ENCODE measurements around the gene SAMD4A.

The SAMD4A gene

DNA sequence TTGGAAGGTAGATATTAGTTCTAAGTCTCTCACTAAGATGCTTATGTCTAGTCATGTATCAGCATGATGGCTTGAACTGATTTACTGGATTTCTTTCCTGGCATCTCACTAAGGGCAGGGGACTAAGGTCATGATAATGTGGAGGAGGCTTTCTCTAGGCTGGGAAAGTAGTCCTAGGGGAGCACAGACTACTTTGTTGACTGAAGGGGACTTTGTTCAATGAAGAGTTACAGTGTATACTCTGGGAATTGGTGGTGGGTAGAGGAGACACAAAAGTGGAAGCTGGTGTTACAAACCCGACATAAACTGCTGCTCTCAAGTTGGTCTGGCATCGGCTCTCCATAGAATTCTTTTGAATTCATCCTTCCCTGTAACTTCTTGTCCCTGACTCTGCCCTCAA lies 75.2 kb downstream of the SAMD4A start:
- TF ChIP-seq ZNF274 (IDR thresholded peaks at IDR 0.05; ENCODE audit: low read depth, low read length) = no peak
- no peak for TF ChIP-seq YY1 (IDR thresholded peaks at IDR 0.05; ENCODE audit: insufficient read depth, insufficient read length)
- TF ChIP-seq SUZ12 (IDR thresholded peaks at IDR 0.05; ENCODE audit: extremely low read depth, insufficient read depth, insufficient read length) = no peak
- no peak overlapping the region for H3K9ac ChIP-seq (ENCODE audit: insufficient read length, low read depth)
- H3K36me3 ChIP-seq (ENCODE audit: insufficient read depth, insufficient read length, low read length) = peaks cover 13% of the 10 kb centered on the region
- no peaks in the 10 kb centered on the region for H3K9me3 ChIP-seq (ENCODE audit: insufficient read depth, low read length)
- no peak overlapping the region for H3K4me3 ChIP-seq (ENCODE audit: insufficient read length, low read depth)
- no peak for DNase-seq (ENCODE audit: low read depth, low spot score)
- no peaks in the 10 kb centered on the region for H3K4me1 ChIP-seq (ENCODE audit: insufficient read depth, insufficient read length)
- H3K27me3 ChIP-seq (ENCODE audit: insufficient read depth, insufficient read length) = no peaks in the 10 kb centered on the region

DNA sequence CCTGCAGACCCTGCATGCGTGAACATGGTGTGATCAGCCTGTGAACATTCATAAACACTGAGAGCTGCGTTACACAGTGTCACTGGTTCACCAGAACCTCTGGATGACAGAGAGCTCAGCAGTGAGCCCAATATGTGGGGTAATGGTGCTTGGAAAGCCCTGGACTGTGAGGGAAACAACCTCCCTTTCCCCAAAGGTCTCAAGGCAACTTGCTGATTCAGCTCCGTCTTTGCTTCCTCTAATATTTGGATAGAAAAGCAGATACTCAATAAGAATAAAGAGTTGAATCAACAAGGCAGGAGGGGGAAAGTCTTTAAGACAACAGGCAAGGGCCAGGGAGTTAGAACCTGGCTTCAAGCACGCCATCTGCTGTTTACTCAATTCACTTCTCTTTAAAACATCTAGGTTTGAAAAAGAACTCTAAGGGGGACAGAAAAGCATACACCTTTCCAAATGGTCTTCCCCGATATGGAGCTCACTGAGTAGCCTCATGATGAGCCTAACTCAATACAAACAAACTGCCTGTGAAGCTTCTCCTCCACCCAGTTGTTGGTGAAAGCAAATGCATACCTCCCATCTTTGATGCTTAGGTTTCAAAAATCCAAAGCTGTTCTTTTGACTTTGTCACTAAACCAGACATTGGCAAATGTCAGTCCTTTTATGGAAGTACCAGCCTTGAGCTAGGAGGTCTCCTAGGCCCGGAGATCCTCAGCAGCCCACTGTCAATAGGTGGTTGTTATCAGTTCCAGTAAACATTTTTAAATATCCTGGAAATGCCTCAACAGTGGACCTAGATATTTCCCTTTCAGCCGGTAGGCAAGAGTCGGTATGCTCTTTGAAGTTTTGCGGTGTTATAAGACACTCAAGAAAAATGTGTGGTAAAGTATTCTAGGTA lies 76.1 kb downstream of the SAMD4A start:
- TF ChIP-seq ZNF274 (IDR thresholded peaks at IDR 0.05; ENCODE audit: low read depth, low read length) (no peak), SUZ12 (IDR thresholded peaks at IDR 0.05; ENCODE audit: extremely low read depth, insufficient read depth, insufficient read length) (no peak), YY1 (IDR thresholded peaks at IDR 0.05; ENCODE audit: insufficient read depth, insufficient read length) (no peak)
- Histone ChIP-seq H3K4me3 (ENCODE audit: insufficient read length, low read depth) (no peak overlapping the region), H3K9ac (ENCODE audit: insufficient read length, low read depth) (no peak overlapping the region), H3K36me3 (ENCODE audit: insufficient read depth, insufficient read length, low read length) (peaks cover 12% of the 10 kb centered on the region), H3K9me3 (ENCODE audit: insufficient read depth, low read length) (no peaks in the 10 kb centered on the region), H3K4me1 (ENCODE audit: insufficient read depth, insufficient read length) (no peaks in the 10 kb centered on the region), H3K27me3 (ENCODE audit: insufficient read depth, insufficient read length) (no peaks in the 10 kb centered on the region)
- DNase-seq (ENCODE audit: low read depth, low spot score) = no peak

DNA sequence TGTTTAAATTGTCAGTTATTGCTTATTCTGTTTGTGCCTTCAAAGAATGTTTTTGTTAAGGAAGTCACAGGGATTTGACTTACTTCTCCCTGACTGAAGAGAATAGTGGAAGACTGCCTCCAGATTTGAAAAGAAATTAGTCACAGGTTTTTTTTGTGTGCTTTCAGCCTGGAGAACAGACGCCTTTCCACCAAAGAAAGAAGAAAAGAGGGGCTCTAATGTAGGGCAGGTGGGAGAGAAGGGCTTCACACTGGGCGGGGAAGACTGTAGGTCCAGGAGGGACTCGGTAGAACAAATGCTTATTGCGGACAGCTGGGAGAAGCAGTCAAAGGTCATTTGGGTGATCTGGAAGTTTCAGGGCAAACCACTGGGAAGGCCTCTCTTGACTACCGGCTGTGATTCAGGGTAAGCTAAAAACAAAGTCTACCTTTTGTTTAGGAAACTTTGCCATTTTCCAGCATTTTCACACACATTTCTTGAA lies 76.8 kb downstream of the SAMD4A start:
- Histone ChIP-seq H3K36me3 (ENCODE audit: insufficient read depth, insufficient read length, low read length) (peaks cover 10% of the 10 kb centered on the region), H3K4me3 (ENCODE audit: insufficient read length, low read depth) (no peak overlapping the region), H3K27me3 (ENCODE audit: insufficient read depth, insufficient read length) (no peaks in the 10 kb centered on the region), H3K4me1 (ENCODE audit: insufficient read depth, insufficient read length) (no peaks in the 10 kb centered on the region), H3K9me3 (ENCODE audit: insufficient read depth, low read length) (no peaks in the 10 kb centered on the region), H3K9ac (ENCODE audit: insufficient read length, low read depth) (no peak overlapping the region)
- TF ChIP-seq ZNF274 (IDR thresholded peaks at IDR 0.05; ENCODE audit: low read depth, low read length) = no peak
- TF ChIP-seq SUZ12 (IDR thresholded peaks at IDR 0.05; ENCODE audit: extremely low read depth, insufficient read depth, insufficient read length) = no peak
- TF ChIP-seq YY1 (IDR thresholded peaks at IDR 0.05; ENCODE audit: insufficient read depth, insufficient read length) = no peak
- no peak for DNase-seq (ENCODE audit: low read depth, low spot score)

DNA sequence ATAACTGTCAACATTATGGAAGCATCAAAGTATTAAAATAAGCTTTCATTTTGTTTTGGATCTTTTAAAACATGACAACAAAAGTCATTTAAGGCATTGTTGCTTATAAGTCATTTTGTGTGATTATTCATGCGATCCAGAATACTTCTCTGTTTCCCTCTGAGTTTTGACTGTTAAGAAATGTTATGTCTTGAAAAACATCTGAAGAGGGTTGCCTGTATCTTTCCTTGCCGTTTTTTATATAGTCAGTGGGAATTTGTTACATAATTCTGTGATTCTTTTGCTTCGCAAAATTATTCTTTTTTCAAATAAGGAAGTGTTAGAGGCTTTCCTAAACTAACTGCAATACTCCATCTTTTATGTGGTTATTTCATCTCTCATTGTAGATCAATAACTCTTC lies 78.7 kb downstream of the SAMD4A start:
- no peak overlapping the region for H3K9ac ChIP-seq (ENCODE audit: insufficient read length, low read depth)
- TF ChIP-seq SUZ12 (IDR thresholded peaks at IDR 0.05; ENCODE audit: extremely low read depth, insufficient read depth, insufficient read length) (no peak), YY1 (IDR thresholded peaks at IDR 0.05; ENCODE audit: insufficient read depth, insufficient read length) (no peak), ZNF274 (IDR thresholded peaks at IDR 0.05; ENCODE audit: low read depth, low read length) (no peak)
- no peak overlapping the region for H3K4me3 ChIP-seq (ENCODE audit: insufficient read length, low read depth)
- DNase-seq (ENCODE audit: low read depth, low spot score) = no peak
- H3K36me3 ChIP-seq (ENCODE audit: insufficient read depth, insufficient read length, low read length) = peaks cover 7% of the 10 kb centered on the region
- no peaks in the 10 kb centered on the region for H3K4me1 ChIP-seq (ENCODE audit: insufficient read depth, insufficient read length)
- no peaks in the 10 kb centered on the region for H3K27me3 ChIP-seq (ENCODE audit: insufficient read depth, insufficient read length)
- no peaks in the 10 kb centered on the region for H3K9me3 ChIP-seq (ENCODE audit: insufficient read depth, low read length)

DNA sequence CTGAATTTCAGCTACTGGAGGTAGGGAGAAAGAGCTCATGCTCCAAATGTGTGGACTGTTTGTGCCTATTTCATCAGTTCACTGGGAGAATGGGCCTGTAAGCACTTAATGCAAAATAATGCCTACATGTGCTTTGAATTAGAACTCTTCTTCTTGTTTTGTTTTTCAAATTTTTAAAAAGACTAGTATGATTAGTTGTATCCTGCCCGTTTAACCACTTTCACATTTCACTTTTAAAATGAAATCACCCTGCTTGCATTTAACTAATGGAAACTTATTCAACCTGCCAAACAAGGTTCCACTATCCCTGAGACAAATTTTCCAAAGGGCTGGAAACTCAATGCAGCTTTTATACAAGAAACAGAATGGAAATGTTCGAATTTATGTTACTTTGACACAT lies 79.7 kb downstream of the SAMD4A start:
- H3K4me3 ChIP-seq (ENCODE audit: insufficient read length, low read depth) = no peak overlapping the region

DNA sequence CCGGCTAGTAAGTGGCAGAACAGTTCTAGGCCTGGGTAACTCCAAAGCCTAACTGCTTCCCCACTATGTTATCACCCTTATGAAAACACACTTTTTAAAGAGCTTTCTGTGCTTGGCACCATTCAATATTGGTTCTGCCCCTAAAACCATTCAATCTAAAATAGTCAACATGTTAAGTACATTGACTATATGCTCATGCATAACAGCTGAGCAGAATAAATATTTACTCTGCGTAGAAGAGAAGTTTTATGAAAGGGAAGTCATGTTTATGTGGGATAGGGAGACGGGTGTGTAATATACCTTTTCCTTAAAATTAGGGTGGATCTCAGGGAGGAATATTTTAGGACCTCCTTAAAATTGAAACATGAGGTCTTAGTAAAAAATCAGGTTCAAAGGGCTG lies 80.5 kb downstream of the SAMD4A start:
- no peak overlapping the region for H3K9ac ChIP-seq (ENCODE audit: insufficient read length, low read depth)
- no peak overlapping the region for H3K4me3 ChIP-seq (ENCODE audit: insufficient read length, low read depth)
- no peaks in the 10 kb centered on the region for H3K4me1 ChIP-seq (ENCODE audit: insufficient read depth, insufficient read length)
- H3K36me3 ChIP-seq (ENCODE audit: insufficient read depth, insufficient read length, low read length) = peaks cover 7% of the 10 kb centered on the region
- no peaks in the 10 kb centered on the region for H3K9me3 ChIP-seq (ENCODE audit: insufficient read depth, low read length)
- TF ChIP-seq SUZ12 (IDR thresholded peaks at IDR 0.05; ENCODE audit: extremely low read depth, insufficient read depth, insufficient read length) = no peak
- TF ChIP-seq YY1 (IDR thresholded peaks at IDR 0.05; ENCODE audit: insufficient read depth, insufficient read length) = no peak
- no peak for TF ChIP-seq ZNF274 (IDR thresholded peaks at IDR 0.05; ENCODE audit: low read depth, low read length)
- no peaks in the 10 kb centered on the region for H3K27me3 ChIP-seq (ENCODE audit: insufficient read depth, insufficient read length)
- no peak for DNase-seq (ENCODE audit: low read depth, low spot score)

More for the DNA sequence above, 79.7 kb downstream of the SAMD4A start:
- Histone ChIP-seq H3K36me3 (ENCODE audit: insufficient read depth, insufficient read length, low read length) (peaks cover 7% of the 10 kb centered on the region), H3K9me3 (ENCODE audit: insufficient read depth, low read length) (no peaks in the 10 kb centered on the region), H3K4me1 (ENCODE audit: insufficient read depth, insufficient read length) (no peaks in the 10 kb centered on the region), H3K27me3 (ENCODE audit: insufficient read depth, insufficient read length) (no peaks in the 10 kb centered on the region), H3K9ac (ENCODE audit: insufficient read length, low read depth) (no peak overlapping the region)
- TF ChIP-seq SUZ12 (IDR thresholded peaks at IDR 0.05; ENCODE audit: extremely low read depth, insufficient read depth, insufficient read length) = no peak
- TF ChIP-seq YY1 (IDR thresholded peaks at IDR 0.05; ENCODE audit: insufficient read depth, insufficient read length) = no peak
- no peak for TF ChIP-seq ZNF274 (IDR thresholded peaks at IDR 0.05; ENCODE audit: low read depth, low read length)
- DNase-seq (ENCODE audit: low read depth, low spot score) = no peak

DNA sequence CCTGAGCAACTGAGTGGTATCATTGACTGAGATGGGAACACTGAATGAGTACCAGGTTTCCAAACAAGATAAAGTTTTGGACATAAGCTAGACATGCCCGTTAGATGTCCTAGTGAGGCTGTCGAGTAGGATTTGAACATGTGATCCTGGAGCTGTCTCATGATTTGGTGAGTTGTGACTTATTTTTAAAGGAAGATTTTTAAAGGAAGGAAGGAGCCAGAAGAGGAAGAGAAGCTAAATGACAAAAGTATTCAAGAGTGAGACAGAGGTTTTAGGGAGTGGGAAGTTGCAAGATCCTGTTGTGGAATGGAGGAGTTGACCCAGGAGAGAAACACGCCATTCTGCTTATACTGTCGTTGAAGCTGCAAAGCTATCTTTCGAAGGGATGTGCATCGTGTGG lies 82.1 kb downstream of the SAMD4A start:
- Histone ChIP-seq H3K27me3 (ENCODE audit: insufficient read depth, insufficient read length) (no peaks in the 10 kb centered on the region), H3K36me3 (ENCODE audit: insufficient read depth, insufficient read length, low read length) (peaks cover 4% of the 10 kb centered on the region), H3K4me1 (ENCODE audit: insufficient read depth, insufficient read length) (peaks cover 4% of the 10 kb centered on the region), H3K4me3 (ENCODE audit: insufficient read length, low read depth) (no peak overlapping the region), H3K9me3 (ENCODE audit: insufficient read depth, low read length) (no peaks in the 10 kb centered on the region), H3K9ac (ENCODE audit: insufficient read length, low read depth) (no peak overlapping the region)
- no peak for TF ChIP-seq YY1 (IDR thresholded peaks at IDR 0.05; ENCODE audit: insufficient read depth, insufficient read length)
- no peak for TF ChIP-seq SUZ12 (IDR thresholded peaks at IDR 0.05; ENCODE audit: extremely low read depth, insufficient read depth, insufficient read length)
- no peak for TF ChIP-seq ZNF274 (IDR thresholded peaks at IDR 0.05; ENCODE audit: low read depth, low read length)
- DNase-seq (ENCODE audit: low read depth, low spot score) = no peak
